Fibroblast of the aortic adventitia (primary cell): ENCODE data around the gene PARD6B. TPM values are rescaled to one million over a fixed set of nuclear protein-coding genes. Genes with fewer than 3 reads are reported as not detected.

ENCODE experiments used
- DNase-seq: peaks from one replicate; pipeline ENCODE4 v3.0.0-alpha.2; 2010; ENCODE audit warnings: low read depth
- H3K4me3 ChIP-seq: 2 replicates; pipeline ENCODE4 v1.5.1; 2011; ENCODE audit warnings: low read depth, mild to moderate bottlenecking, control low read depth, low read length, moderate library complexity
- total RNA-seq: library from RNA; depleted of rRNA; stranded (reverse); fragments of >200 nt; gene quantifications from 2 replicates; pipeline ENCODE4 v1.2.3, GENCODE V29; 2012; ENCODE audit warnings: low replicate concordance
- TF ChIP-seq, protein P1 (sequence below): IDR thresholded peaks from 2 replicates; pipeline ENCODE4 v1.5.1; 2011; ENCODE audit warnings: mild to moderate bottlenecking, low read length, control low read depth, inconsistent platforms; ENCODE audit not compliant: insufficient read depth

The PARD6B gene, protein sequence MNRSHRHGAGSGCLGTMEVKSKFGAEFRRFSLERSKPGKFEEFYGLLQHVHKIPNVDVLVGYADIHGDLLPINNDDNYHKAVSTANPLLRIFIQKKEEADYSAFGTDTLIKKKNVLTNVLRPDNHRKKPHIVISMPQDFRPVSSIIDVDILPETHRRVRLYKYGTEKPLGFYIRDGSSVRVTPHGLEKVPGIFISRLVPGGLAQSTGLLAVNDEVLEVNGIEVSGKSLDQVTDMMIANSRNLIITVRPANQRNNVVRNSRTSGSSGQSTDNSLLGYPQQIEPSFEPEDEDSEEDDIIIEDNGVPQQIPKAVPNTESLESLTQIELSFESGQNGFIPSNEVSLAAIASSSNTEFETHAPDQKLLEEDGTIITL
- total RNA-seq, result 1.4 and 1.5 TPM in 2 replicates

- H3K4me3 ChIP-seq, result peak within 1 kb of the TSS; percentile 70
- TF ChIP-seq, protein P1, sequence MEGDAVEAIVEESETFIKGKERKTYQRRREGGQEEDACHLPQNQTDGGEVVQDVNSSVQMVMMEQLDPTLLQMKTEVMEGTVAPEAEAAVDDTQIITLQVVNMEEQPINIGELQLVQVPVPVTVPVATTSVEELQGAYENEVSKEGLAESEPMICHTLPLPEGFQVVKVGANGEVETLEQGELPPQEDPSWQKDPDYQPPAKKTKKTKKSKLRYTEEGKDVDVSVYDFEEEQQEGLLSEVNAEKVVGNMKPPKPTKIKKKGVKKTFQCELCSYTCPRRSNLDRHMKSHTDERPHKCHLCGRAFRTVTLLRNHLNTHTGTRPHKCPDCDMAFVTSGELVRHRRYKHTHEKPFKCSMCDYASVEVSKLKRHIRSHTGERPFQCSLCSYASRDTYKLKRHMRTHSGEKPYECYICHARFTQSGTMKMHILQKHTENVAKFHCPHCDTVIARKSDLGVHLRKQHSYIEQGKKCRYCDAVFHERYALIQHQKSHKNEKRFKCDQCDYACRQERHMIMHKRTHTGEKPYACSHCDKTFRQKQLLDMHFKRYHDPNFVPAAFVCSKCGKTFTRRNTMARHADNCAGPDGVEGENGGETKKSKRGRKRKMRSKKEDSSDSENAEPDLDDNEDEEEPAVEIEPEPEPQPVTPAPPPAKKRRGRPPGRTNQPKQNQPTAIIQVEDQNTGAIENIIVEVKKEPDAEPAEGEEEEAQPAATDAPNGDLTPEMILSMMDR, result no peak
- peak; percentile 88 for DNase-seq
Observed at GRCh38 chr20:50731055-50731929, at the start of gene PARD6B. Gene PARD6B, plus strand, starts transcription at chr20:50731580. Its CDS starts 207 bp downstream, at chr20:50731787.

DNA sequence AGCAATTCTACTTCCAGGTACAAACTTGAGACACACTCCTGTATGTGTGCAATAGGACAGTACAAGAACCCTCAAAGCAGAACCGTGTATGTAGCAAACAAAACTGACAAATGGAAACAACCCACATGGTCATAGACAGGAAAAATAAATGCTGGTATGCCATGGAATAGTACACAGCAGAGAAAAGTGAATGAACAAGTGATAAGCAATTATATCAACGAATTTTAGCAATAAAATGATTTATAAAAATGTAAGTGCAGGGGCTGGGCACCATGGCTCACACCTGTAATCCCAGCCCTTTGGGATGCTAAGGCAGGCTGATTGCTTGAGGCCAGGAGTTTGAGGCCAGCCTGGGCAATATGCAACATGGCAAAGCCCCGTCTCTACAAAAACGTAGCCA lies 49.3 kb upstream of the PARD6B start:
- no peak for DNase-seq
- H3K4me3 ChIP-seq, result no peak overlapping the region
- TF ChIP-seq, protein P1, result no peak

DNA sequence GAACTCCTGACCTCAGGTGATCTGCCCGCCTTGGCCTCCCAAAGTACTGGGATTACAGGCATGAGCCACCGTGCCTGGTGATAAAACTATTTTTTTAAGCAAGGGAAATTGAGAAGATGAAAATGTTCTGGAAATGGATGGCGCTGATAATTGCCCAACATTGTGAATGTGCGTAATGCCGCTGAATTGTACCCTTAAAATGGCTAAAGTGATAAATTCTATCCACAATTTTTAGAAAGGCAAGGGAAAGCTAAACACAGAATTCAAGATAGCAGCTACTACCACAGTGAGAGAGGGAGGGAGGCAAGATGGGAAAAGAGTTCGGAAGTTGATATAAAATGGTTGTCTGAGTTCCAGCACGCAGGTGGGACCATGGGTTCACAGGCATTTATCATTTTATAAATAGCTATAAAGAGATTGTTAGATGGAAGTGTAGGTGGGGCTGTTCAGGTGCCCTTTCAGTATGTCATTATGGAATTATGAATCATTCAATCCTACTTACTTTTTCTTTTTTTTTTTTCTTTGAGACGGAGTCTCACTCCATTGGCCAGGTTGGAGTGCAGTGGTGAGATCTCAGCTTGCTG lies 48.3 kb upstream of the PARD6B start:
- DNase-seq, result no peak
- TF ChIP-seq, protein P1, result no peak
- H3K4me3 ChIP-seq, result no peak overlapping the region

- DNase-seq, result no peak
- no peak overlapping the region for H3K4me3 ChIP-seq
- TF ChIP-seq, protein P1, result no peak
Observed at GRCh38 chr20:50683570-50683969, 47.8 kb upstream of the PARD6B start.

- no peak for DNase-seq
- no peak overlapping the region for H3K4me3 ChIP-seq
Observed at GRCh38 chr20:50686821-50687220, 44.6 kb upstream of the PARD6B start.

More at GRCh38 chr20:50686821-50687220, 44.6 kb upstream of the PARD6B start:
- TF ChIP-seq, protein P1, result no peak
